Measurements from ENCODE around the gene APBA2. TPM values are rescaled to one million over a fixed set of nuclear protein-coding genes. Genes with fewer than 3 reads are reported as not detected.
A peak's percentile ranks its signal among the peaks of the same experiment; 100 is the strongest.

APBA2 gene
- total and polyA plus RNA-seq, 10 donors, result 5.8 to 33.8 (median 18.3) TPM

DNA sequence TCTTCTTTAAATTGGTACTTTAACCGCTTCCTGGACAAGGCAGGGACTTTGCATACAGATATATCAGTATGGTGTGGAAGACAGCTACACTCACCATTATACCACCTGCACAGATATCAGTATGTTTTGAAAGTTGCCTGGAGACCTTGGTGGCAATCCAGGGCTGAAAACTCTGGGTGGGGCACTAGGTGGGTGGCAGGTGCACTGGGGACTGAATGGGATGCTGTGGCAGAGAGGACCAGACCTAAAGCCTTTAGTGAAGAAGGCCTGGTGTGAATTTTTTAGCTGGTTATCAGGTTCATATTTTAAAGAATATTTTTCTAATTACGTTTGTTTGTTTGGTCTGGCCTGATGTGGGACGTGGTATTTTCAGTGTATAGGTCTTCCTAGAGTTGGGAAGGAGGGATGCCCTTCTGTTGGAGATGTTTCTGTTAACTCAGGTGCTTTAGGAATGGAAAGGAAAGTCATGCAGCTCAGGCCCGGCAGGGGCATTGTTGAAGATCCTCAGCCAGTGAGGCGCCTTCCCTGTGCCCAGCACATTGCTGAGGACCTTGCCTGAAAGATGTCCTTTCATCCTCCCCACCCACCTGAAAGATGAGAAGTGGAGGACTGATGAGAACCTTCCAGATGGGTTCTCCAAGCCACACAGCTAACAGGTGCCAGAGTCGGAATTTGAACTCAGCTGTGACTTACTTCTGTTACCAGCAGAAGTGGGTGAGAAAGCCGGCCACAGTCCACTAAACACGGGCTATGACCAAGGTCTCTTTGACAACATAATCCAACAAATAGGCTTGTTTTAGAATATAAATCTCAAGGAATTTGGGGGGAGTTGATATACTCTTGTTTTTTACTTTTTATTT lies 77.3 kb downstream of the APBA2 start:
- Histone ChIP-seq H3K27ac (peak overlapping the region in 2 of 8 donors; percentile 7 to 13), H3K9me3 (no peaks in the 10 kb centered on the region), H3K27me3 (replicated peaks in 1 of 7) (no peaks in the 10 kb centered on the region), H3K4me3 (no peak overlapping the region), H3K36me3 (no peaks in the 10 kb centered on the region), H3K4me1 (no peaks in the 10 kb centered on the region)
- 86 to 95% (median 88%) methylated on average over 8 of the region's 8 CpGs for whole genome bisulfite sequencing, 5 donors
- TF ChIP-seq POLR2AphosphoS5 (IDR thresholded peaks at IDR 0.05) (no peak), POLR2A (IDR thresholded peaks at IDR 0.05) (no peak)
- TF ChIP-seq, protein P1, sequence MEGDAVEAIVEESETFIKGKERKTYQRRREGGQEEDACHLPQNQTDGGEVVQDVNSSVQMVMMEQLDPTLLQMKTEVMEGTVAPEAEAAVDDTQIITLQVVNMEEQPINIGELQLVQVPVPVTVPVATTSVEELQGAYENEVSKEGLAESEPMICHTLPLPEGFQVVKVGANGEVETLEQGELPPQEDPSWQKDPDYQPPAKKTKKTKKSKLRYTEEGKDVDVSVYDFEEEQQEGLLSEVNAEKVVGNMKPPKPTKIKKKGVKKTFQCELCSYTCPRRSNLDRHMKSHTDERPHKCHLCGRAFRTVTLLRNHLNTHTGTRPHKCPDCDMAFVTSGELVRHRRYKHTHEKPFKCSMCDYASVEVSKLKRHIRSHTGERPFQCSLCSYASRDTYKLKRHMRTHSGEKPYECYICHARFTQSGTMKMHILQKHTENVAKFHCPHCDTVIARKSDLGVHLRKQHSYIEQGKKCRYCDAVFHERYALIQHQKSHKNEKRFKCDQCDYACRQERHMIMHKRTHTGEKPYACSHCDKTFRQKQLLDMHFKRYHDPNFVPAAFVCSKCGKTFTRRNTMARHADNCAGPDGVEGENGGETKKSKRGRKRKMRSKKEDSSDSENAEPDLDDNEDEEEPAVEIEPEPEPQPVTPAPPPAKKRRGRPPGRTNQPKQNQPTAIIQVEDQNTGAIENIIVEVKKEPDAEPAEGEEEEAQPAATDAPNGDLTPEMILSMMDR (IDR thresholded peaks at IDR 0.05 in 8 of 11, conservative IDR thresholded peaks at IDR 0.05 in 3 of 11), result no peak
- intact Hi-C loops (cut with DNase I; ENCODE audit: low total_unique reads), result no loop called here
- peak; percentile 20 for DNase-seq

DNA sequence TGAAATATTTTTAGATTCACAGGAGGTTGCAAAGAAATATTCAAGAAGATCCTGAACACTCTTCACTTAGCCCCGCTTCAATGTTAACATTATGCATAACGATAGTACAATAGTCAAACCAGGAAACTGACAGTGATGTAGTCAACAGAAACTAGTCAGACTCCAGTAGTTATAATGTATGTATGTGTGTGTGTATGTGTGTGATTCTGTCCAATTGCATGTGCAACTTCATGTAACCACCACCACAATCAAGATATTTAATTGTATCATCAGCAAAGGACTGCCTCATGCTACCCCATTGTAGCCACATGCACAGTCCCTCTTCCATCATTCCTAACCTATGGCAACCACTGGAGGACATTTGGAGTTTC lies 77.9 kb downstream of the APBA2 start:
- Histone ChIP-seq H3K27ac (peak overlapping the region in 1 of 8 donors; percentile 7), H3K9me3 (no peaks in the 10 kb centered on the region), H3K36me3 (no peaks in the 10 kb centered on the region), H3K27me3 (replicated peaks in 1 of 7) (no peaks in the 10 kb centered on the region), H3K4me3 (no peak overlapping the region), H3K4me1 (no peaks in the 10 kb centered on the region)
- 68 to 91% (median 76%) methylated on average over 2 of the region's 2 CpGs for WGBS, 5 donors
- no peak for DNase-seq
- intact Hi-C loops (cut with DNase I; ENCODE audit: low total_unique reads), result no loop called here
- TF ChIP-seq POLR2AphosphoS5 (IDR thresholded peaks at IDR 0.05), result no peak

DNA sequence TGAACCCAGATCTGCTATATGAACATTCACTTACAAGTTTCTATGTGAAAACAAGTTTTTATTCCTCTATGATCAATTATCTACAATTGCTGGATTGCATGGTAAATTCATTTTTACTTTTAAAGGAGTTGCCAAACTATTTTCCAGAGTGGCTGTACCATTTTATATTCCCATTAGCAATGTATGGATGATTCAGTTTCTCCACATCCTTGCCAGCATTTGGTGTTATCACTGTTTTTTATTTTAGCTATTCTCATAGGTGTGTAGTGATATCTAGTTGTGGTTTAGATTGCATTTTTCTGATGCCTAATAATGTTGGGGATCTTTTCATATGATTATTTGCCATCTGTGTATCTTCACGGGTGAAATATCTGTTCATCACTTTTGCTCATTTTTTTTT lies 78.3 kb downstream of the APBA2 start:
- Histone ChIP-seq H3K36me3 (no peaks in the 10 kb centered on the region), H3K9me3 (no peaks in the 10 kb centered on the region), H3K27ac (no peak overlapping the region), H3K4me1 (no peaks in the 10 kb centered on the region), H3K27me3 (replicated peaks in 1 of 7) (no peaks in the 10 kb centered on the region), H3K4me3 (no peak overlapping the region)
- intact Hi-C loops (cut with DNase I; ENCODE audit: low total_unique reads), result no loop called here
- TF ChIP-seq, protein P1 (IDR thresholded peaks at IDR 0.05 in 8 of 11, conservative IDR thresholded peaks at IDR 0.05 in 3 of 11), result no peak
- TF ChIP-seq POLR2A (IDR thresholded peaks at IDR 0.05), result no peak
- TF ChIP-seq POLR2AphosphoS5 (IDR thresholded peaks at IDR 0.05), result no peak
- DNase-seq, result no peak
- 94 to 97% (median 95%) methylated on average over 1 of the region's 1 CpG for WGBS, 5 donors

DNA sequence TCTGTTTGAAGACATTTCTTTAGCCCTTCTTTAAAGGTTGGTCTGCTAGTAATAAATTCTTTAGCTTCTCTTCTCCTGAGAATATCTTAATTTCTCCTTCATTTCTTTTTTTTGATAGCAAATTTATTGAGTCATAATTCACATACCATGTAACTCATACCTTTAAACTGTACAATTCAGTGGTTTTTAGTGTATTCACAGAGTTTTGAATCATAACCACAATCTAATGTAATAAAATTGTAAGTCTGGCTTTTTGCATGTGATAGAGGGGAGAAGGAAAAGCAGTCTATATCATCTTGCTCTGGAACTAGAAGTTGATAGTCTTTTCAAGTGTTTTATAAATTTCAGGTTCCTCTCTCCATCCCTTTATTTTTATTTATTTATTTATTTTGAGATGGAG lies 81.3 kb downstream of the APBA2 start:
- H3K4me3 ChIP-seq, result no peak overlapping the region
- no peaks in the 10 kb centered on the region for H3K36me3 ChIP-seq
- no peaks in the 10 kb centered on the region for H3K9me3 ChIP-seq
- no peak for TF ChIP-seq POLR2A (IDR thresholded peaks at IDR 0.05)
- TF ChIP-seq POLR2AphosphoS5 (IDR thresholded peaks at IDR 0.05), result no peak
- TF ChIP-seq, protein P1 (IDR thresholded peaks at IDR 0.05 in 8 of 11, conservative IDR thresholded peaks at IDR 0.05 in 3 of 11), result no peak
- no peak for DNase-seq
- no peaks in the 10 kb centered on the region for H3K27me3 ChIP-seq (replicated peaks in 1 of 7)
- H3K4me1 ChIP-seq, result no peaks in the 10 kb centered on the region
- no peak overlapping the region for H3K27ac ChIP-seq
- intact Hi-C loops (cut with DNase I; ENCODE audit: low total_unique reads), result no loop called here
